Loucy (cell line): Measurements from ENCODE around the gene RAB10.

Experiments
- EZH2phosphoT487 ChIP-seq: fragments of 200-600 bp; IDR thresholded peaks from 2 replicates; pipeline ENCODE4 v1.6.1; 2018; ENCODE audit warnings: antibody characterized with exemption, mild to moderate bottlenecking, moderate library complexity, borderline replicate concordance
- TF ChIP-seq, protein P1 (sequence below): fragments of 200-600 bp; sonication (generic); conservative IDR thresholded peaks from 2 replicates; pipeline ENCODE4 v1.5.1; 2014; ENCODE audit warnings: mild to moderate bottlenecking, antibody characterized with exemption, low read length

DNA sequence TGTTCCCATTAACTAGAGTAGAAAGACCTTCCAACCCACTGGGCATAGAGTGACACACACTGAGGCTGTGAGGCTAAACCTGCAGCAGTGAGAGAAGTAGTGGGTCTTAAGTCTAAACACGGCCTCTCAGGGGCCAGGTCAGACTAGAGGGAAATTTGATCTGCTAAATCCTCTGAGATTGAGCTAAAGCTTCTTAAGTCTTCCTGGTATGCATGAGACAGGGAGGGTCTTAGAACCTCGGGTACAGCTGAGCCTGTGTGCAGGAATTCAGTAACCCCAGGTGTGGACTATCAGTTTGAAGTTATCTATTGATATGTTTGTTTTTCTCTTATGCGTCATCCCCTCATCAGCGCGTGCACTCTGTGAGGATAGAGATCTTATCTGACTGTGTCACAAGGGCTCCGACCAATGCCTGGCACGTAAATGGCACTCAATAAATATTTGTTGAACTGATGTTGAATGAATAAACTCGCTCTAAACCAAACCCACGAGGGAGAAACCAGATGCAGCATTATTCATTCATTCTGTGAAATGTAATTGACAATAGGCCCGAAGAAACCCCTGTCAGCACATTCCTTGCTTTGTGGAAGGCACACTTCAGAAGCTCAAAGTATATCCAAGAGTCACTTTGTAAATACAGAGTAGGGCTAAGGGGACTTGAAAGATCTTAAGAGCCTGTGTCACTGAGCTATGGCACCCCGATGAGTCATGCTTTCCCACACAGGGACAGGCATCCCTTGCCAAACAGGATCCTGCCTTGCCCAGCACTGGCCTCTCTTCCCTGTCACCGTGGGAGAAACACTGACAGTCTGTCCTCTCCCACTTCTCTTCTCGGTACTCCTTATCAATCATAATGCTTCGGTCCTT lies 21.7 kb upstream of the RAB10 start:
- TF ChIP-seq, protein P1, sequence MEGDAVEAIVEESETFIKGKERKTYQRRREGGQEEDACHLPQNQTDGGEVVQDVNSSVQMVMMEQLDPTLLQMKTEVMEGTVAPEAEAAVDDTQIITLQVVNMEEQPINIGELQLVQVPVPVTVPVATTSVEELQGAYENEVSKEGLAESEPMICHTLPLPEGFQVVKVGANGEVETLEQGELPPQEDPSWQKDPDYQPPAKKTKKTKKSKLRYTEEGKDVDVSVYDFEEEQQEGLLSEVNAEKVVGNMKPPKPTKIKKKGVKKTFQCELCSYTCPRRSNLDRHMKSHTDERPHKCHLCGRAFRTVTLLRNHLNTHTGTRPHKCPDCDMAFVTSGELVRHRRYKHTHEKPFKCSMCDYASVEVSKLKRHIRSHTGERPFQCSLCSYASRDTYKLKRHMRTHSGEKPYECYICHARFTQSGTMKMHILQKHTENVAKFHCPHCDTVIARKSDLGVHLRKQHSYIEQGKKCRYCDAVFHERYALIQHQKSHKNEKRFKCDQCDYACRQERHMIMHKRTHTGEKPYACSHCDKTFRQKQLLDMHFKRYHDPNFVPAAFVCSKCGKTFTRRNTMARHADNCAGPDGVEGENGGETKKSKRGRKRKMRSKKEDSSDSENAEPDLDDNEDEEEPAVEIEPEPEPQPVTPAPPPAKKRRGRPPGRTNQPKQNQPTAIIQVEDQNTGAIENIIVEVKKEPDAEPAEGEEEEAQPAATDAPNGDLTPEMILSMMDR: no peak
- TF ChIP-seq EZH2phosphoT487: no peak
